RWPE2 (cell line): Measurements from ENCODE around the gene GTF2E1.

Source experiments
- ATAC-seq: fragments of 200-7000 bp; cut with Tn5 transposase; 3 replicates; pipeline ENCODE4 v1.9.1; 2021; ENCODE audit warnings: low read depth
- DNase-seq: peaks from one replicate; pipeline ENCODE4 v3.0.0-alpha.2; 2020; ENCODE audit warnings: low spot score
- H3K27ac ChIP-seq: fragments of 450-650 bp; 2 replicates; pipeline ENCODE4 v1.5.1; 2017; ENCODE audit warnings: mild to moderate bottlenecking; ENCODE audit not compliant: poor library complexity, severe bottlenecking
- H3K27me3 ChIP-seq: fragments of 250-450 bp; sonication (Bioruptor Pico); 2 replicates; pipeline ENCODE4 v1.5.1; 2021; ENCODE audit warnings: mild to moderate bottlenecking, moderate library complexity; ENCODE audit not compliant: insufficient read depth, poor library complexity, severe bottlenecking
- H3K36me3 ChIP-seq: fragments of 250-450 bp; sonication (Bioruptor Pico); 2 replicates; pipeline ENCODE4 v1.5.1; 2020; ENCODE audit warnings: low read depth, mild to moderate bottlenecking, moderate library complexity
- H3K4me1 ChIP-seq: fragments of 250-450 bp; sonication (Bioruptor Pico); 2 replicates; pipeline ENCODE4 v1.5.1; 2021; ENCODE audit warnings: mild to moderate bottlenecking, moderate library complexity; ENCODE audit not compliant: insufficient read depth, poor library complexity, severe bottlenecking
- H3K4me3 ChIP-seq: fragments of 250-450 bp; sonication (Bioruptor Pico); 2 replicates; pipeline ENCODE4 v1.5.1; 2021; ENCODE audit warnings: mild to moderate bottlenecking, moderate library complexity; ENCODE audit not compliant: severe bottlenecking
- H3K9me3 ChIP-seq: fragments of 250-450 bp; sonication (Bioruptor Pico); 2 replicates; pipeline ENCODE4 v1.5.1; 2021; ENCODE audit warnings: mild to moderate bottlenecking, moderate library complexity; ENCODE audit not compliant: severe bottlenecking
- TF ChIP-seq, protein P1 (sequence below): fragments of 450-650 bp; IDR thresholded peaks from one replicate; pipeline ENCODE4 v1.5.1; 2017; ENCODE audit warnings: mild to moderate bottlenecking, moderate library complexity; ENCODE audit not compliant: poor library complexity, severe bottlenecking

The GTF2E1 gene

DNA sequence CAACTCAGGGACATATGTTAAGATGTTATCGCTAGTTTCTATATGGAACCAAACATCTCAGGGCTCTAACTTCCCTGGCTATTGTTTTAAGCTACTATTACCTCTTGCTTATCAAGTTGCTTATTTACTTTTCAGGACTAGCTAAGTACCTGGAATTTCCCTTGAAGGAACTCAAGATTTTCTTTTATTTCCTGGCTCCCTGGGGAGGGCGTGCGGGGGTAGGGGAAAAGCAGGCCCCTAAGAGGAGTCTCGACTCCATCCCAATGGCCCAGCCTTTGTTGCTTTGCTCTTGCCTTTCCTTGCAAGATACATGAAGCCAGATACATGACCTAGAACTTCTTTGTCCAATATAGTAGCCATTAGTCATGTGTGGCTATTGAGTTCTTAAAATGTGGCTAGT is 88.5 kb downstream of the GTF2E1 start:
- ATAC-seq: no peak
- no peak overlapping the region for H3K4me3 ChIP-seq
- H3K36me3 ChIP-seq: no peaks in the 10 kb centered on the region
- TF ChIP-seq, protein P1, sequence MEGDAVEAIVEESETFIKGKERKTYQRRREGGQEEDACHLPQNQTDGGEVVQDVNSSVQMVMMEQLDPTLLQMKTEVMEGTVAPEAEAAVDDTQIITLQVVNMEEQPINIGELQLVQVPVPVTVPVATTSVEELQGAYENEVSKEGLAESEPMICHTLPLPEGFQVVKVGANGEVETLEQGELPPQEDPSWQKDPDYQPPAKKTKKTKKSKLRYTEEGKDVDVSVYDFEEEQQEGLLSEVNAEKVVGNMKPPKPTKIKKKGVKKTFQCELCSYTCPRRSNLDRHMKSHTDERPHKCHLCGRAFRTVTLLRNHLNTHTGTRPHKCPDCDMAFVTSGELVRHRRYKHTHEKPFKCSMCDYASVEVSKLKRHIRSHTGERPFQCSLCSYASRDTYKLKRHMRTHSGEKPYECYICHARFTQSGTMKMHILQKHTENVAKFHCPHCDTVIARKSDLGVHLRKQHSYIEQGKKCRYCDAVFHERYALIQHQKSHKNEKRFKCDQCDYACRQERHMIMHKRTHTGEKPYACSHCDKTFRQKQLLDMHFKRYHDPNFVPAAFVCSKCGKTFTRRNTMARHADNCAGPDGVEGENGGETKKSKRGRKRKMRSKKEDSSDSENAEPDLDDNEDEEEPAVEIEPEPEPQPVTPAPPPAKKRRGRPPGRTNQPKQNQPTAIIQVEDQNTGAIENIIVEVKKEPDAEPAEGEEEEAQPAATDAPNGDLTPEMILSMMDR: no peak
- H3K4me1 ChIP-seq: no peaks in the 10 kb centered on the region
- H3K27ac ChIP-seq: no peak overlapping the region
- no peak for DNase-seq
- no peaks in the 10 kb centered on the region for H3K27me3 ChIP-seq
- H3K9me3 ChIP-seq: no peaks in the 10 kb centered on the region
